H7 (cell line): ENCODE measurements around the gene SATL1. TPM values are rescaled to one million over a fixed set of nuclear protein-coding genes. Genes with fewer than 3 reads are reported as not detected.

Experiments used
- DNase-seq: peaks from one replicate; pipeline ENCODE4 v3.0.0; 2012
- H3K27me3 ChIP-seq: 2 replicates; pipeline ENCODE4 v1.6.0; 2011; ENCODE audit warnings: mild to moderate bottlenecking, low read length; ENCODE audit not compliant: control insufficient read depth, insufficient read depth
- H3K36me3 ChIP-seq: replicated peaks from 2 replicates; pipeline ENCODE4 v1.5.1; 2011; ENCODE audit warnings: low read length; ENCODE audit not compliant: control insufficient read depth, insufficient read depth
- H3K4me3 ChIP-seq: 2 replicates; pipeline ENCODE4 v1.5.1; 2011; ENCODE audit warnings: low read depth, mild to moderate bottlenecking, control low read depth, low read length, moderate library complexity; ENCODE audit not compliant: insufficient read depth
- total RNA-seq: library from RNA; depleted of rRNA; stranded (reverse); fragments of >200 nt; shearing (Covaris generic); gene quantifications from 2 replicates; pipeline ENCODE4 v1.2.3, GENCODE V29; 2014; rRNA removed

Gene SATL1
- total RNA-seq, 1 experiment from 2014 or later: 0.03 TPM

GRCh38 chrX:85052636-85053343, 190.8 kb downstream of the SATL1 start:
- no peak for DNase-seq
- no peaks in the 10 kb centered on the region for H3K36me3 ChIP-seq
- H3K27me3 ChIP-seq: no peaks in the 10 kb centered on the region
- H3K4me3 ChIP-seq: no peak overlapping the region

- Histone ChIP-seq H3K36me3 (no peaks in the 10 kb centered on the region), H3K4me3 (no peak overlapping the region), H3K27me3 (no peaks in the 10 kb centered on the region)
- DNase-seq: no peak
These were observed 191.4 kb downstream of the SATL1 start for GRCh38 chrX:85052205-85052604.

DNA sequence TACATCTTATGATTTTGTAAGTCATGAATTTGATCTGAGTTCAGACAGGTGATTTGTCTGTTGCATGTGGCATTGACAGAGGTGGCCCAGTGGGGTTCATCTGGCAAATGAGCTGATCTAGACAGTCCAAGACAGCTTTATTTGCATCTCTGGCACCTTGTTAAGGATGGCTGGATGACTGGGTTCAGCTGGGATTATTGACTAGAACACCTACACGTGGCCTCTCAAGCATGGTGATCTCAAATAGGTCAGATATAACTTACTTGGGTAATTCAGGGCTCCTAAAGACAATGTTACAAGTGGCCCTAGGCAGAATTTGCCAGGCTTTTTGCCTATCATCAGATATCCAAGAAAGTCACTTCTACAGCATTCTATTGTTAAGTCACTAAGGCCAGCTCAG, 192.0 kb downstream of the SATL1 start:
- Histone ChIP-seq H3K36me3 (no peaks in the 10 kb centered on the region), H3K27me3 (no peaks in the 10 kb centered on the region), H3K4me3 (no peak overlapping the region)
- DNase-seq: no peak

Other genes with a start within 250 kb of the SATL1 start
- 5.6 and 13.7 TPM in 2 replicates for gene APOOL, start 239.9 kb downstream of the SATL1 start, total RNA-seq
- 8.2 and 17.1 TPM in 2 replicates for gene ZNF711, start 212 bp upstream of the SATL1 start, total RNA-seq
- gene POF1B, start 135.9 kb upstream of the SATL1 start, total RNA-seq: not detected in 2 replicates